Measurements from ENCODE around the gene SLC22A7.

Gene SLC22A7

GRCh38 chr6:43297644-43298564 lies at the start of gene SLC22A7:
SLC22A7 (plus strand) TSS chr6:43298260; CDS start chr6:43298359, 99 bp downstream.
- no peak for DNase-seq (ENCODE audit: extremely low read depth in 1 of 2, low read depth in 1 of 2)

- DNase-seq (ENCODE audit: extremely low read depth in 1 of 2, low read depth in 1 of 2): no peak
These were observed 49.3 kb upstream of the SLC22A7 start for GRCh38 chr6:43248791-43249190.

GRCh38 chr6:43250992-43251373 lies 47.1 kb upstream of the SLC22A7 start:
- DNase-seq (ENCODE audit: extremely low read depth in 1 of 2, low read depth in 1 of 2): no peak

- DNase-seq (ENCODE audit: extremely low read depth in 1 of 2, low read depth in 1 of 2): no peak
These were observed 44.7 kb upstream of the SLC22A7 start for GRCh38 chr6:43253401-43253800.

- no peak for DNase-seq (ENCODE audit: extremely low read depth in 1 of 2, low read depth in 1 of 2)
These were observed 43.8 kb upstream of the SLC22A7 start for GRCh38 chr6:43254138-43254817.

GRCh38 chr6:43254846-43255245 lies 43.2 kb upstream of the SLC22A7 start:
- DNase-seq (ENCODE audit: extremely low read depth in 1 of 2, low read depth in 1 of 2): no peak

- no peak for DNase-seq (ENCODE audit: extremely low read depth in 1 of 2, low read depth in 1 of 2)
These were observed 42.5 kb upstream of the SLC22A7 start for GRCh38 chr6:43255408-43256054.

GRCh38 chr6:43256670-43257366 lies 41.2 kb upstream of the SLC22A7 start:
- no peak for DNase-seq (ENCODE audit: extremely low read depth in 1 of 2, low read depth in 1 of 2)

- DNase-seq (ENCODE audit: extremely low read depth in 1 of 2, low read depth in 1 of 2): no peak
These were observed 40.5 kb upstream of the SLC22A7 start for GRCh38 chr6:43257367-43258145.

- DNase-seq (ENCODE audit: extremely low read depth in 1 of 2, low read depth in 1 of 2): no peak
These were observed 39.9 kb upstream of the SLC22A7 start for GRCh38 chr6:43258180-43258579.

GRCh38 chr6:43258807-43259686 lies 39.0 kb upstream of the SLC22A7 start:
- DNase-seq (ENCODE audit: extremely low read depth in 1 of 2, low read depth in 1 of 2): no peak

- no peak for DNase-seq (ENCODE audit: extremely low read depth in 1 of 2, low read depth in 1 of 2)
These were observed 37.3 kb upstream of the SLC22A7 start for GRCh38 chr6:43260791-43261190.

GRCh38 chr6:43261198-43261597 lies 36.9 kb upstream of the SLC22A7 start:
- no peak for DNase-seq (ENCODE audit: extremely low read depth in 1 of 2, low read depth in 1 of 2)

- DNase-seq (ENCODE audit: extremely low read depth in 1 of 2, low read depth in 1 of 2): no peak
These were observed 35.9 kb upstream of the SLC22A7 start for GRCh38 chr6:43262000-43262779.

- DNase-seq (ENCODE audit: extremely low read depth in 1 of 2, low read depth in 1 of 2): no peak
These were observed 35.2 kb upstream of the SLC22A7 start for GRCh38 chr6:43262780-43263313.

GRCh38 chr6:43263314-43264178 lies 34.5 kb upstream of the SLC22A7 start:
- peak in 1 of 2 donors; percentile 66 for DNase-seq (ENCODE audit: extremely low read depth in 1 of 2, low read depth in 1 of 2)

GRCh38 chr6:43264599-43265145 lies 33.4 kb upstream of the SLC22A7 start:
- DNase-seq (ENCODE audit: extremely low read depth in 1 of 2, low read depth in 1 of 2): no peak

All from stimulated activated CD8-positive, alpha-beta memory T cell treated with anti-CD3 and anti-CD28 coated beads, Interleukin-7, amount 100 ng/mL, for 48 hours (primary cell).